Psoas muscle (tissue), 8 donors: ENCODE results near the gene EDA. TPM values are rescaled to one million over a fixed set of nuclear protein-coding genes. Genes with fewer than 3 reads are reported as not detected.

Experiments
- ATAC-seq, 4 donors: fragments of 200-7000 bp; cut with Tn5 transposase; one replicate each; pipeline ENCODE4 v1.9.1; 2020; ENCODE audit warnings: moderate library complexity in 3 of 4, mild to moderate bottlenecking in 2 of 4
- DNase-seq, 2 donors: peaks; one replicate each; pipeline ENCODE4 v3.0.0-alpha.2; 2020
- H3K27ac ChIP-seq: fragments of 200-600 bp; one replicate; pipeline ENCODE4 v1.8.0; 2022
- H3K27me3 ChIP-seq, 3 donors: fragments of 200-600 bp in 1 of 3; one replicate each; pipeline versions ENCODE4 v1.6.1 to v1.8.0; 2013 to 2022; ENCODE audit warnings: low read length in 2 of 3, mild to moderate bottlenecking in 2 of 3, moderate library complexity in 1 of 3; ENCODE audit not compliant: insufficient read depth in 3 of 3
- H3K36me3 ChIP-seq, 2 donors: fragments of 200-600 bp in 1 of 2; one replicate each; pipeline versions ENCODE4 v1.6.1 to v1.8.0; 2013 to 2022; ENCODE audit warnings: low read depth in 1 of 2, mild to moderate bottlenecking in 1 of 2, moderate library complexity in 1 of 2; ENCODE audit not compliant: insufficient read depth in 1 of 2
- H3K4me1 ChIP-seq: fragments of 200-600 bp; one replicate; pipeline ENCODE4 v1.8.0; 2022
- H3K4me3 ChIP-seq: fragments of 200-600 bp; one replicate; pipeline ENCODE4 v1.8.0; 2022; ENCODE audit warnings: mild to moderate bottlenecking
- H3K9me3 ChIP-seq: fragments of 200-600 bp; one replicate; pipeline ENCODE4 v1.8.0; 2022
- CTCF ChIP-seq: fragments of 200-600 bp; IDR thresholded peaks from one replicate; pipeline ENCODE4 v1.8.0; 2022; ENCODE audit warnings: antibody characterized with exemption
- WGBS, 3 donors: extraction: QIAGEN DNeasy Blood & Tissue Kit; methylation state at CpG; one replicate each; pipeline versions ENCODE4 v1.1.6 to v1.1.7; 2013; 5-methylcytosine and 5-hydroxymethylcytosine counted together
- intact Hi-C, 2 donors: fragments of 100-400 bp; cut with DNase I; formaldehyde crosslinking; loops; one replicate each; pipeline versions ENCODE4 v1.11.0 to v1.14.2; 2022
- polyA plus RNA-seq, 3 donors: library from polyadenylated mRNA; stranded (reverse); fragments of 200-250 nt; gene quantifications; one replicate each; pipeline ENCODE4 v1.2.3, GENCODE V29; 2013
- total RNA-seq, 4 donors: library from RNA; stranded (reverse); fragmentation: NEBNext Ultra II Directional in 2 of 4; extraction: Animal tissue kit (Norgen Biotek cat#: 25700) in 2 of 4; gene quantifications; one replicate each; pipeline versions ENCODE4 v1.2.1 to v1.2.4, GENCODE V29; 2021 to 2023
- donor health status: healthy with polysubstance abuse.
- donor health status: DM: no; HTN: no; CAD: no; lungs with moderate emphysema.
- donor health status: Bipolar disorder and iron deficiency.
- donor health status: healthy.
- donor health status: DM: yes; HTN: yes; CAD: no.
- donor health status: DM: no; HTN: no; CAD: no.
- donor health status: DM: no; HTN: no; CAD: no.
- donor health status: DM: yes; HTN: yes; CAD: no.

The EDA gene
- total and polyA plus RNA-seq, 7 donors = 0.49 to 2.5 (median 0.98) TPM

GRCh38 chrX:69615342-69615741 is 571 bp upstream of the EDA start:
- Histone ChIP-seq H3K4me1 (no peaks in the 10 kb centered on the region), H3K27me3 (peaks cover 0 to 14% (median 0%) of the 10 kb centered on the region in 3 donors), H3K36me3 (no peaks in the 10 kb centered on the region), H3K9me3 (no peaks in the 10 kb centered on the region), H3K27ac (no peak overlapping the region), H3K4me3 (peak overlapping the region; percentile 73)
- WGBS, 3 donors = 11 to 45% (median 12%) methylated on average over 7 of the region's 7 CpGs
- ATAC-seq = no peak
- DNase-seq = no peak
- intact Hi-C loops = loop anchor here (5.0 to 10.0 kb wide), 3 partner anchors 78 to 479 kb away; no protein-coding TSS in a partner anchor
- TF ChIP-seq CTCF = no peak

- DNase-seq (peak; percentile 27 to 53), ATAC-seq (peak; percentile 3 to 24 (median 14))
- intact Hi-C loops = loop anchor here (5.0 to 10.0 kb wide), 3 partner anchors 79 to 478 kb away; no protein-coding TSS in a partner anchor
- H3K36me3 ChIP-seq = no peaks in the 10 kb centered on the region
- H3K4me1 ChIP-seq = no peaks in the 10 kb centered on the region
- H3K9me3 ChIP-seq = no peaks in the 10 kb centered on the region
- WGBS, 3 donors = 0 to 26% (median 1%) methylated on average over 17 to 52 of the region's 53 CpGs
- H3K4me3 ChIP-seq = peak overlapping the region; percentile 73
- peaks cover 0 to 12% (median 0%) of the 10 kb centered on the region in 3 donors for H3K27me3 ChIP-seq
- TF ChIP-seq CTCF = no peak
- peak overlapping the region; percentile 30 for H3K27ac ChIP-seq
Measured at GRCh38 chrX:69616457-69617203, 717 bp downstream of the EDA start.

DNA sequence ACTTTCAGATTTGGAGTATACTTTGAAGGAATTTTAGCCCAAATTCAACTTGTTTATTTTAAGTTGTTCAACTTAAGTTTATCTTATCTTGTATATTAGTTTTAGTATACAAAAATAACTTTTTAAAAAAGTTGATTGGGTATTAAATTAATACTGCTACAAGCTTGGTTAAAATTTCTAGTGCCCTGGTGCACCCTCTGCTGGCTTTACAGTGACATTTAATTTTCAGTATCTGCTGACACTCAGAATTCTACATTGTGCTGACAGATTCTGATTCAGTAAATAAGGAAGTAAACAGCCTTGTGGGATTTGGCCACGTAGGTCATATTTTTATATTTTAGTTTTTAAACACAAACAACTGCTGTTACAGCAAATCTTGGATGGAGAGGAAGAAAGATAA is 2.9 kb downstream of the EDA start:
- peaks cover 0 to 3% (median 0%) of the 10 kb centered on the region in 3 donors for H3K27me3 ChIP-seq
- WGBS, 3 donors = 0% methylated on average over 1 of the region's 1 CpG
- DNase-seq (no peak), ATAC-seq (no peak)
- intact Hi-C loops = loop anchor here (2.0 to 10.0 kb wide), 4 partner anchors 80 to 476 kb away; no protein-coding TSS in a partner anchor
- H3K27ac ChIP-seq = no peak overlapping the region
- H3K4me3 ChIP-seq = no peak overlapping the region
- peak; percentile 52 for TF ChIP-seq CTCF
- H3K36me3 ChIP-seq = no peaks in the 10 kb centered on the region
- H3K4me1 ChIP-seq = no peaks in the 10 kb centered on the region
- peaks cover 3% of the 10 kb centered on the region for H3K9me3 ChIP-seq

- Histone ChIP-seq H3K4me3 (no peak overlapping the region), H3K4me1 (no peaks in the 10 kb centered on the region), H3K9me3 (peaks cover 10% of the 10 kb centered on the region), H3K27me3 (peaks cover 0 to 8% (median 0%) of the 10 kb centered on the region in 3 donors), H3K27ac (no peak overlapping the region), H3K36me3 (no peaks in the 10 kb centered on the region)
- WGBS, 3 donors = 69 to 80% (median 79%) methylated on average over 1 of the region's 1 CpG
- TF ChIP-seq CTCF = no peak
- DNase-seq = no peak
- intact Hi-C loops = no loop called here
- no peak for ATAC-seq
Measured at GRCh38 chrX:69626129-69626528, 10.2 kb downstream of the EDA start.
